ENCODE measurements around the gene SOX13. TPM values are rescaled to one million over a fixed set of nuclear protein-coding genes. Genes with fewer than 3 reads are reported as not detected.

SOX13 gene
- total RNA-seq, 1 donor from 2014 or later = 28.6 TPM

DNA sequence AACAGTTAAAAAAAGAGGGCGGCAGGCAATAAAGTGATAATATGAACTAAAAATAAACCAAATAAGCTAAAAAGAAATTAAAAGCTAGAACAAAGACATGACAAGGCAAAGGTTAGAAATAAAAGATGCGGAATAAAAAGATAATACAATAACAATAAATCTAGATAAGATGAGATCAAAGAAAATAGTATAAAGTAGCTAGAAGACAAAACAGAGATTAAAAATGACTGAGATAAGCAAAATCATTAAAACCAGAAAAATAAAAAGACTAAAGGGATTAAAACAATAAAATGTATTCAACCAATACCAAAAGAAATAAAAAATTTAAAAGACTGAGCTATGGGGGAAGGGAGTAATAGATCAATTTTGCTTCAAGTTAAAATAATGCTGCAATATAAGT, 10.8 kb upstream of the SOX13 start:
- H3K9me3 Mint-ChIP-seq = no peaks in the 10 kb centered on the region
- no peak overlapping the region for H3K27ac Mint-ChIP-seq
- H4K20me1 ChIP-seq (ENCODE audit: low read depth) = no peaks in the 10 kb centered on the region
- no peaks in the 10 kb centered on the region for H3K36me3 Mint-ChIP-seq
- DNase-seq (ENCODE audit: low spot score) = no peak
- no peaks in the 10 kb centered on the region for H3K36me3 ChIP-seq
- no peak overlapping the region for H3K9ac ChIP-seq
- TF ChIP-seq EZH2 (IDR thresholded peaks at IDR 0.05) (no peak), EZH2phosphoT487 (IDR thresholded peaks at IDR 0.05) (no peak)
- TF ChIP-seq, protein P1, sequence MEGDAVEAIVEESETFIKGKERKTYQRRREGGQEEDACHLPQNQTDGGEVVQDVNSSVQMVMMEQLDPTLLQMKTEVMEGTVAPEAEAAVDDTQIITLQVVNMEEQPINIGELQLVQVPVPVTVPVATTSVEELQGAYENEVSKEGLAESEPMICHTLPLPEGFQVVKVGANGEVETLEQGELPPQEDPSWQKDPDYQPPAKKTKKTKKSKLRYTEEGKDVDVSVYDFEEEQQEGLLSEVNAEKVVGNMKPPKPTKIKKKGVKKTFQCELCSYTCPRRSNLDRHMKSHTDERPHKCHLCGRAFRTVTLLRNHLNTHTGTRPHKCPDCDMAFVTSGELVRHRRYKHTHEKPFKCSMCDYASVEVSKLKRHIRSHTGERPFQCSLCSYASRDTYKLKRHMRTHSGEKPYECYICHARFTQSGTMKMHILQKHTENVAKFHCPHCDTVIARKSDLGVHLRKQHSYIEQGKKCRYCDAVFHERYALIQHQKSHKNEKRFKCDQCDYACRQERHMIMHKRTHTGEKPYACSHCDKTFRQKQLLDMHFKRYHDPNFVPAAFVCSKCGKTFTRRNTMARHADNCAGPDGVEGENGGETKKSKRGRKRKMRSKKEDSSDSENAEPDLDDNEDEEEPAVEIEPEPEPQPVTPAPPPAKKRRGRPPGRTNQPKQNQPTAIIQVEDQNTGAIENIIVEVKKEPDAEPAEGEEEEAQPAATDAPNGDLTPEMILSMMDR (IDR thresholded peaks at IDR 0.05) = no peak
- H3K79me2 ChIP-seq (ENCODE audit: low read depth) = no peaks in the 10 kb centered on the region
- H3K27ac ChIP-seq = no peak overlapping the region
- no peaks in the 10 kb centered on the region for H3K9me3 ChIP-seq (ENCODE audit: low read depth)
- no peak overlapping the region for H3K4me3 Mint-ChIP-seq
- H3K4me3 ChIP-seq = no peak overlapping the region
- peaks cover 8% of the 10 kb centered on the region for H3K27me3 Mint-ChIP-seq (ENCODE audit: insufficient read depth, low read depth)
- peaks cover 23% of the 10 kb centered on the region for H3K4me1 ChIP-seq
- H3K4me2 ChIP-seq = no peak overlapping the region
- H2AFZ ChIP-seq (replicated peaks) = no peak overlapping the region
- no peaks in the 10 kb centered on the region for H3K27me3 ChIP-seq
- H3K4me1 Mint-ChIP-seq = peaks cover 38% of the 10 kb centered on the region
- H3F3A ChIP-seq (ENCODE audit: low read depth) = peaks cover 19% of the 10 kb centered on the region

DNA sequence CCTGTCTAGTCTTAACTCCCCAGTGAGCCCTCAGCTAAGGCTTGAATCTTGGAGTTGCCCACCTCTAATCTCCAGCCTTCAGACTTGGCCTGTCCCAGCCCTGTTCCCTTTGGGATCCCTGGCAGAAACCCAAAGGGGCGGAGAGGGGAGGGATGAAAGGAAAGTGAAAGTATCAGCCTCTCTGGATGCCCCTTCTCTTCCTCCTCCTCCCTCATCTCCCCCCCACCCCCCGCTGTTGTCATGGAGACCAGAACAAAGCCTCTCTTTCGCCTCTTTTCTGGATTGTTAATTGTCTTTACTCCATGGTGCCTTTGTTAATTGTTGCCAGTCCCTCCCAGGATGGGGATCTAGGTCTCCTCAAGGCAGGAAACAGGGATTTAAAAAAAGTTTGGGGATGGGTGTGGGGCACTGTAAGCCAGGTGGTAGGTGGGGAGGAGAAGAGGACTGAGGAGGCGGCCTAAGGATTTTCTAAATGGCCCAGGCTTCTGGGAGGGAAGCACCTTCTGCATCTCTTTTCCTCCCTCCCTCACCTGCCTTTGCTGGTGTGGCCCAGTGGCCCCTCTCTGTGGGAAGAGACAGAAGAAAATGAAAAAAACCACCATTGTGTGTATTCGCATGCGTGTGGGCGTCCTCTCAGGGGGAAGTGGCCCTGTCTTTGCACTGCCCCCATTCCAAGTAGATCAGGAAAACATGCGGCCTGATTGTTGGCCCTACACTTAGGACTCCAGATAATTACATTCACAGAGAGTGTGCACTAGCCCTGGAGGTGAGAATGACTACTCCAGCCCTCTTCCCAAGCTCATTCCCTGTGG, 7.5 kb upstream of the SOX13 start:
- Histone ChIP-seq H3K36me3 (no peaks in the 10 kb centered on the region), H4K20me1 (ENCODE audit: low read depth) (no peaks in the 10 kb centered on the region), H3K9ac (no peak overlapping the region), H2AFZ (replicated peaks) (peak overlapping the region; percentile 20), H3K4me2 (peak overlapping the region; percentile 66), H3K79me2 (ENCODE audit: low read depth) (no peaks in the 10 kb centered on the region), H3K27ac (no peak overlapping the region), H3K9me3 (ENCODE audit: low read depth) (no peaks in the 10 kb centered on the region), H3K4me3 (peak overlapping the region; percentile 1), H3K27me3 (no peaks in the 10 kb centered on the region), H3K4me1 (peaks cover 23% of the 10 kb centered on the region), H3F3A (ENCODE audit: low read depth) (peaks cover 19% of the 10 kb centered on the region)
- Mint-ChIP-seq H3K4me1 (peaks cover 33% of the 10 kb centered on the region), H3K27me3 (ENCODE audit: insufficient read depth, low read depth) (peaks cover 12% of the 10 kb centered on the region), H3K4me3 (no peak overlapping the region), H3K9me3 (peaks cover 10% of the 10 kb centered on the region), H3K27ac (peak overlapping the region; percentile 99), H3K36me3 (peaks cover 2% of the 10 kb centered on the region)
- no peak for TF ChIP-seq EZH2 (IDR thresholded peaks at IDR 0.05)
- DNase-seq (ENCODE audit: low spot score) = peak; percentile 82

DNA sequence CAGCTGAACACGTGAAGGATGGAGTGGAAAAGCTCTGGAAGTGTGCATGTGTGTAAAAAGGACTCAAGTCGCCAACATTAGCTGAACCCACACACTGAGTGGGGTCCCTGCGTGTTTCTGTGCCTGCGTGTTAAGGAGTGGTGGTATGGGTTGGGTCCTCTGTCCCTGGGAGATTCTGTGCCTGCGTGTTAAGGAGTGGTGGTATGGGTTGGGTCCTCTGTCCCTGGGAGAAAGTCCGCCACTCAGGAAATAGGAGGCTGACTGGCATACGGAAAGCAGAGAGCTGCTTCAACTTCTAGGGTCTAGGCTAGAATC, 7.0 kb upstream of the SOX13 start:
- TF ChIP-seq EZH2phosphoT487 (IDR thresholded peaks at IDR 0.05) (no peak), EZH2 (IDR thresholded peaks at IDR 0.05) (no peak)
- TF ChIP-seq, protein P1 (IDR thresholded peaks at IDR 0.05) = no peak

DNA sequence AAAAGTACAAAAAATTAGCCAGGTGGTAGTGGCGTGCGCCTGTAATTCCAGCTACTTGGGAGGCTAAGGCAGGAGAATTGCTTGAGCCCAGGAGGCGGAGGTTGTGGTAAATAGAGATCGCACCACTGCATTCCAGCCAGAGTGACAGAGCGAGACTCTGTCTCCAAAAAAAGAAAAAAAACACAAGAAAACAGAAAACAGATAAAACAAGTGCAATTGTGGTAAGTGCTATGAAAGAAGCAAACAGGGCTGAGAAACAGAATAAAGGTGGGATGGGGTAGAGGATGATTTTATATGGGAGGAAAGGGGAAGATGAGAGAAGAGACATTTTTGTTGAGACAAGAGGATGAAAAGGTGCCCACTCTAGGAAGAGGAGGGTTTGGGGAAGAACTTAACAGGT, 5.0 kb upstream of the SOX13 start:
- H3K4me3 ChIP-seq = no peak overlapping the region
- Mint-ChIP-seq H3K36me3 (peaks cover 2% of the 10 kb centered on the region), H3K27ac (no peak overlapping the region), H3K9me3 (peaks cover 10% of the 10 kb centered on the region), H3K4me3 (no peak overlapping the region), H3K27me3 (ENCODE audit: insufficient read depth, low read depth) (peaks cover 8% of the 10 kb centered on the region), H3K4me1 (peaks cover 33% of the 10 kb centered on the region)
- peaks cover 23% of the 10 kb centered on the region for H3K4me1 ChIP-seq
- no peak for TF ChIP-seq EZH2 (IDR thresholded peaks at IDR 0.05)
- TF ChIP-seq, protein P1 (IDR thresholded peaks at IDR 0.05) = no peak
- TF ChIP-seq EZH2phosphoT487 (IDR thresholded peaks at IDR 0.05) = no peak
- H2AFZ ChIP-seq (replicated peaks) = no peak overlapping the region
- peaks cover 19% of the 10 kb centered on the region for H3F3A ChIP-seq (ENCODE audit: low read depth)
- H3K9ac ChIP-seq = no peak overlapping the region
- DNase-seq (ENCODE audit: low spot score) = no peak
- H3K9me3 ChIP-seq (ENCODE audit: low read depth) = no peaks in the 10 kb centered on the region
- no peaks in the 10 kb centered on the region for H3K79me2 ChIP-seq (ENCODE audit: low read depth)
- H3K36me3 ChIP-seq = no peaks in the 10 kb centered on the region
- H3K27me3 ChIP-seq = no peaks in the 10 kb centered on the region
- H3K27ac ChIP-seq = no peak overlapping the region
- H3K4me2 ChIP-seq = no peak overlapping the region
- H4K20me1 ChIP-seq (ENCODE audit: low read depth) = no peaks in the 10 kb centered on the region

More for the DNA sequence above, 7.0 kb upstream of the SOX13 start:
- H3K4me1 ChIP-seq = peaks cover 23% of the 10 kb centered on the region
- DNase-seq (ENCODE audit: low spot score) = no peak
- H3K36me3 ChIP-seq = no peaks in the 10 kb centered on the region
- H4K20me1 ChIP-seq (ENCODE audit: low read depth) = no peaks in the 10 kb centered on the region
- Mint-ChIP-seq H3K27me3 (ENCODE audit: insufficient read depth, low read depth) (peaks cover 12% of the 10 kb centered on the region), H3K27ac (peak overlapping the region; percentile 99), H3K4me3 (peak overlapping the region; percentile 41), H3K9me3 (peaks cover 10% of the 10 kb centered on the region), H3K36me3 (peaks cover 2% of the 10 kb centered on the region), H3K4me1 (peaks cover 33% of the 10 kb centered on the region)
- peaks cover 19% of the 10 kb centered on the region for H3F3A ChIP-seq (ENCODE audit: low read depth)
- H3K79me2 ChIP-seq (ENCODE audit: low read depth) = no peaks in the 10 kb centered on the region
- H3K27me3 ChIP-seq = no peaks in the 10 kb centered on the region
- no peak overlapping the region for H3K9ac ChIP-seq
- H2AFZ ChIP-seq (replicated peaks) = no peak overlapping the region
- no peak overlapping the region for H3K4me3 ChIP-seq
- H3K9me3 ChIP-seq (ENCODE audit: low read depth) = no peaks in the 10 kb centered on the region
- no peak overlapping the region for H3K27ac ChIP-seq
- H3K4me2 ChIP-seq = peak overlapping the region; percentile 49

All from neural progenitor cell (in vitro differentiated cells).